Mesothelial cell of epicardium (in vitro differentiated cells): ENCODE results near the gene CADPS2. TPM values are rescaled to one million over a fixed set of nuclear protein-coding genes. Genes with fewer than 3 reads are reported as not detected.

Source experiments
- DNase-seq, 2 experiments: peaks; one replicate each; pipeline ENCODE4 v3.0.0; 2021; ENCODE audit warnings: low spot score in 2 of 2; ENCODE audit not compliant: unreplicated experiment in 2 of 2
- H3K27ac Mint-ChIP-seq: 2 replicates; pipeline ENCODE4 v1.8.0; 2021; ENCODE audit warnings: mixed read lengths
- H3K27me3 Mint-ChIP-seq: 2 replicates; pipeline ENCODE4 v1.8.0; 2021; ENCODE audit warnings: low read depth, mixed read lengths
- H3K36me3 Mint-ChIP-seq: 2 replicates; pipeline ENCODE4 v1.8.0; 2021; ENCODE audit warnings: mixed read lengths
- H3K4me1 Mint-ChIP-seq: 2 replicates; pipeline ENCODE4 v1.8.0; 2021; ENCODE audit warnings: mixed read lengths
- H3K4me3 Mint-ChIP-seq: 2 replicates; pipeline ENCODE4 v1.8.0; 2021; ENCODE audit warnings: mild to moderate bottlenecking, moderate library complexity, mixed read lengths
- H3K9me3 Mint-ChIP-seq: 2 replicates; pipeline ENCODE4 v1.8.0; 2021; ENCODE audit warnings: mixed read lengths
- total RNA-seq: library from RNA; stranded (reverse); gene quantifications from 3 replicates; pipeline ENCODE4 v1.2.1, GENCODE V29; 2021
- TF ChIP-seq, protein P1 (sequence below): fragments of 200-600 bp; sonication (generic); IDR thresholded peaks from one replicate; pipeline ENCODE4 v1.5.0; 2021; ENCODE audit warnings: antibody characterized with exemption; ENCODE audit not compliant: unreplicated experiment

Gene CADPS2
- total RNA-seq, 1 donor from 2014 or later: 2.7 TPM

DNA sequence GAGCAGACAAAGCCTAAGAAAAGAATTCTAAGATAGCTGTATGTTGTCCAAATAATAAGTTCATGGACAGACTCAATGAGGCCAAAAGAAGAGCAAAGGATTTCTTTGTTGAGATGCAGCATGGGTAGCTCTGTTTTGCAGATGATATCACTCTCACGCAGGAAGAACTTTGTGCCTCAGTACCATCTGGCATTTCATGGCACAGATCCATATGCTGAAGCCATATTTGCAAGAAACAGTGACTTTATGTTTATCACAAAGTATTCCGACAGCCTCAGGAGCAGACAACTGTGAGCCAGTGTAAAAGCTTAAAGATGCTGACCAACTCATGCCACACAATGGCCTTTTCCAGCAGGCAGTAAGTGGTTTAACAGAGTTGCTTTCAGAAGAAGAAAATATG is 138.1 kb downstream of the CADPS2 start:
- no peak overlapping the region for H3K27ac Mint-ChIP-seq

GRCh38 chr7:122746948-122747347 is 139.3 kb downstream of the CADPS2 start:
- Mint-ChIP-seq H3K36me3 (no peaks in the 10 kb centered on the region), H3K9me3 (no peaks in the 10 kb centered on the region), H3K27me3 (no peaks in the 10 kb centered on the region), H3K4me3 (no peak overlapping the region), H3K4me1 (no peaks in the 10 kb centered on the region), H3K27ac (no peak overlapping the region)
- TF ChIP-seq, protein P1, sequence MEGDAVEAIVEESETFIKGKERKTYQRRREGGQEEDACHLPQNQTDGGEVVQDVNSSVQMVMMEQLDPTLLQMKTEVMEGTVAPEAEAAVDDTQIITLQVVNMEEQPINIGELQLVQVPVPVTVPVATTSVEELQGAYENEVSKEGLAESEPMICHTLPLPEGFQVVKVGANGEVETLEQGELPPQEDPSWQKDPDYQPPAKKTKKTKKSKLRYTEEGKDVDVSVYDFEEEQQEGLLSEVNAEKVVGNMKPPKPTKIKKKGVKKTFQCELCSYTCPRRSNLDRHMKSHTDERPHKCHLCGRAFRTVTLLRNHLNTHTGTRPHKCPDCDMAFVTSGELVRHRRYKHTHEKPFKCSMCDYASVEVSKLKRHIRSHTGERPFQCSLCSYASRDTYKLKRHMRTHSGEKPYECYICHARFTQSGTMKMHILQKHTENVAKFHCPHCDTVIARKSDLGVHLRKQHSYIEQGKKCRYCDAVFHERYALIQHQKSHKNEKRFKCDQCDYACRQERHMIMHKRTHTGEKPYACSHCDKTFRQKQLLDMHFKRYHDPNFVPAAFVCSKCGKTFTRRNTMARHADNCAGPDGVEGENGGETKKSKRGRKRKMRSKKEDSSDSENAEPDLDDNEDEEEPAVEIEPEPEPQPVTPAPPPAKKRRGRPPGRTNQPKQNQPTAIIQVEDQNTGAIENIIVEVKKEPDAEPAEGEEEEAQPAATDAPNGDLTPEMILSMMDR: no peak
- no peak for DNase-seq

More for the DNA sequence above, 138.1 kb downstream of the CADPS2 start:
- no peak for DNase-seq
- TF ChIP-seq, protein P1: no peak
- Mint-ChIP-seq H3K9me3 (no peaks in the 10 kb centered on the region), H3K27me3 (no peaks in the 10 kb centered on the region), H3K36me3 (no peaks in the 10 kb centered on the region), H3K4me1 (peaks cover 4% of the 10 kb centered on the region), H3K4me3 (no peak overlapping the region)

DNA sequence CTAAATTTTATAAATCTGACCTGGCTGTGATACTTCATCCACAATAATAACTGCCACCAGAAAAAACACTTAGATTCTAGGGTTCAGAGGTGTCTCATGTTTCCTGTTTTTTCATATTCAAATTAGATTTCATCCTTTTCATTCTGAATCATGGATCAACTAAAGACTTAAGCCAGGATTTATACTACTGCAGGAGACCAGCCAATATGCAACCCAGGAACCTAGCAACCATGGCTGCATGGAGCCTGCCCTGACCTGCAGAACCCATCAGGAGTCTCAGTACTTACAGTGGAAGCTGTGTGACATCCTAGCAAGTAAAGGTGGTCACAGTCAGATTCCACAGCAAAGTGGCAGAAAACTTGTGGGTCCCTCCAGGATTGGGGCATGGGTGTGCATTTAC is 143.0 kb downstream of the CADPS2 start:
- Mint-ChIP-seq H3K4me1 (peaks cover 4% of the 10 kb centered on the region), H3K9me3 (no peaks in the 10 kb centered on the region), H3K27ac (no peak overlapping the region), H3K27me3 (no peaks in the 10 kb centered on the region), H3K36me3 (no peaks in the 10 kb centered on the region), H3K4me3 (no peak overlapping the region)
- DNase-seq: no peak
- TF ChIP-seq, protein P1: no peak

- Mint-ChIP-seq H3K27me3 (no peaks in the 10 kb centered on the region), H3K9me3 (no peaks in the 10 kb centered on the region), H3K4me1 (peaks cover 4% of the 10 kb centered on the region), H3K36me3 (no peaks in the 10 kb centered on the region), H3K4me3 (no peak overlapping the region), H3K27ac (no peak overlapping the region)
- TF ChIP-seq, protein P1: no peak
- no peak for DNase-seq
These were observed 147.3 kb downstream of the CADPS2 start for GRCh38 chr7:122738947-122739346.

GRCh38 chr7:122736183-122736582 is 150.1 kb downstream of the CADPS2 start:
- Mint-ChIP-seq H3K36me3 (no peaks in the 10 kb centered on the region), H3K4me1 (peaks cover 4% of the 10 kb centered on the region), H3K27ac (no peak overlapping the region), H3K4me3 (no peak overlapping the region), H3K27me3 (no peaks in the 10 kb centered on the region), H3K9me3 (no peaks in the 10 kb centered on the region)
- TF ChIP-seq, protein P1: no peak
- no peak for DNase-seq

GRCh38 chr7:122727759-122728158 is 158.5 kb downstream of the CADPS2 start:
- no peak overlapping the region for H3K27ac Mint-ChIP-seq

More at GRCh38 chr7:122727759-122728158, 158.5 kb downstream of the CADPS2 start:
- Mint-ChIP-seq H3K4me1 (peaks cover 2% of the 10 kb centered on the region), H3K9me3 (no peaks in the 10 kb centered on the region), H3K36me3 (no peaks in the 10 kb centered on the region), H3K27me3 (no peaks in the 10 kb centered on the region), H3K4me3 (no peak overlapping the region)
- DNase-seq: no peak
- TF ChIP-seq, protein P1: no peak
